MM.1S (cell line): Measurements from ENCODE around the gene TEX14.

ENCODE experiments used
- CTCF ChIP-seq: fragments of 300-600 bp; sonication (generic); IDR thresholded peaks from 2 replicates; pipeline ENCODE4 v1.5.1; 2016; ENCODE audit warnings: antibody characterized with exemption, low read length, mixed read lengths
- EZH2 ChIP-seq: fragments of 300-600 bp; sonication (generic); optimal IDR thresholded peaks from 2 replicates; pipeline ENCODE3; 2017; ENCODE audit warnings: low read depth, mild to moderate bottlenecking, antibody characterized with exemption, low read length, mixed read lengths

- TF ChIP-seq CTCF (no peak), EZH2 (no peak)
Observed at GRCh38 chr17:58536542-58536941, 155.3 kb downstream of the TEX14 start.
